HG03442 (cell line): ENCODE measurements around the gene PHETA1.
"Not testable (repeated sequence)": the region's sequence is repeated elsewhere in the genome, so short reads cannot be mapped to it uniquely, and the experiment has no call there.

Source experiments
- ATAC-seq: cut with Tn5 transposase; IDR thresholded peaks from one replicate; pipeline ENCODE4 v1.9.1; 2021; ENCODE audit warnings: mild to moderate bottlenecking, moderate library complexity; ENCODE audit not compliant: unreplicated experiment

The PHETA1 gene

DNA sequence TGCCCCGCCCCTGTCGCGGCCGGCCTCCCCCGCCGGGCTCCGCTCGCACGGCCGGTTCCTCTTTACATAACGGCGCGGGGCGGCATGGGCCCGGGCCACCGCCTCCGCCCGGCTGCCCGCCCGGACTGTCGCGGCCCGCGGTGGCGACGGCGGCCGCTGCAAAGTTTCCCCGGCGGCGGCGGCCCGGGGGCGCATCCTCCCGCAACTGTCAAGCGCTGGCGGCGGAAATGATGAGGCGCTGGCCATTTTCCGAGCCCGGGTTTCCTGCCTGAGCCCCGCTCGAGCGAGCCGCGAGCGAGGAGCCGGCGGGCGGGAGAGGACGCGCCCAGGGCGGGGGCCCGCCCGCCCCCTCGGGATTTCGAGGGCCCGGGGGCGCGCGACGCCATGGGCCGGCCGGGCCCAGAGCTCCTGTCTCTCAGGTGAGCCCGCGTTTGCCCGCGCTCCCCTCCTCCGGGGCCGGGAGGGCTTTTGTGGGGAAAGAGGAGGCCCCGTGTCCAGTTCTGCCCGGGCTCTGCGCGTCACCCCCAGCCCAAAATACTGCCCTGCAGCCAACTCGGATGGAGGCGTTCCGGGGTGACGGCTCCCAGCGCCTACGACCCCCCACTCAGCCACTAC is 37.1 kb upstream of the PHETA1 start, which contains the start of gene SH2B3:
Gene SH2B3 (plus strand): TSS at position 65 of the 615 bp plus-strand sequence. CDS start 12,223 bp downstream, outside the sequence.
- no peak for ATAC-seq

DNA sequence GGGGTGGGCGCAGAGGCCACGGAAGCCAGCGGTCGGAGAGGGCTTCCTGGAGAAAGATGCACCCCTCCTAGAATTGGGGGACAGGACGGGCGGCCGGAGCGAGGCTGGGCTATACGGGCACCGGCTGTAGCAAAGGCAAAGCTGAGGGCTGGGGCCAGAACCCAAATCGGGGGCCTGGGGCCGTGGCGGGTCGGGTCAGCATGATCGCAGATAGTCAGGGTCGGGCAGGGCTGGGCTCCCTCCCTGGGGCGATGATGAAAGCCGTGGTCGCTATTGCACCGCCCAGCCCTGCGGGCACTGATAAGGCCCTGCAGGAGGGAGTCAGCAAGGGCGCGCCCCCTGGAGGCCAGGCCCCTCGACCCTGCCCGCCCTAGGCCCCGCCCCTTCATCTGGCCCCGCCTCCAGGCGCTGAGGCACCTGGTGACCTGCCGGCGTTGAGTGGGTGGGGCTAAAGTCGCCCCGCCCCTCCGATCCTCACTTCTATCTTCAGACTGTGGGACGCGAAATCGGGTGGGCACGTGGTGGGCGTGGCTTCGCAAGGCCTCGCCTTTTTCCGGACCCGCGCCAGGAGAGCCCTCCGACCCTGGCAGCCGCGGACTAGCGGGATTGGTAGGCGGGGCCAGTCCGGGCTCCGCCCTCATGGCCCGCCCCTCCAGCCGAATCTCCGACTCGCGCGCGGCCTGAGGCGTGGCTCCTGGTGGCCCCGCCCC is 36.4 kb upstream of the PHETA1 start:
- peak; percentile 55 for ATAC-seq

DNA sequence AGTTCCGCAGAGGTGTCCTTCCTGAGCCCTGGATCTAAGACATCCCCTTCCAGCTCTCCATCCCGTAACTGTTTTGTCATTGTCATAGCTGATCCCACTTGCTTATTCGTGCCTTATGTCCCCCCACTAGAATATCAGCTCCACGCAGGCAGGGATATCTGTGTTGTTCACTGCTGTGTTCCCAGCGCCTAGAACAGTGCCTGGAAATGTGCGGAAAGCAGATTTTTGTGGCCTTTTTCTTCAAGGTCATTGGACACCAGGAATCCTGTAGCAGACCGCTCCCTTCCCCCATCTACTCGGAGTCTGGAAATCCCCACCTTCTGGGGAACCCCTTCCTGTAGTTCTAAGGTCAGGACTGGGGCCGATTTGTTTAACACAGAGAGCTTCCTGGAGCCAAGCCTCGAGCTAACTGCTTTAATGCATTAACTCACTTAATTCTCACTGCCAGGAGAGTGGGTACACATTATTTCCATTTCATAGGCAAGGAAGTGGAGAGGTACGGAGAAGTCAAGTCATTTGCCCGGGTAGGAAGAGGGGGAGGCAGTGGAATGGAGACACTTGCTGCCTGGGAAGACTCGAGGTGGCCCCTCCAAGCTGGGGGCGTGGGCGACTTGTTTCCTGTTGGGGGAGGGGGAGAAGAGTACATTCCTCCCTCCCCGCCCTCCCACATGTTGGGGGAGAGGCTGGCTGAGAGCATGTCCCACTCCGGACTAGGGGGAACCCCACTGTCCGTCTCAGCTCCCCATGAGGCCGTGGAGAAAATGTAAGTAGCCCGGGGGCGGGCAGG is 35.7 kb upstream of the PHETA1 start:
- peak; percentile 4 for ATAC-seq

DNA sequence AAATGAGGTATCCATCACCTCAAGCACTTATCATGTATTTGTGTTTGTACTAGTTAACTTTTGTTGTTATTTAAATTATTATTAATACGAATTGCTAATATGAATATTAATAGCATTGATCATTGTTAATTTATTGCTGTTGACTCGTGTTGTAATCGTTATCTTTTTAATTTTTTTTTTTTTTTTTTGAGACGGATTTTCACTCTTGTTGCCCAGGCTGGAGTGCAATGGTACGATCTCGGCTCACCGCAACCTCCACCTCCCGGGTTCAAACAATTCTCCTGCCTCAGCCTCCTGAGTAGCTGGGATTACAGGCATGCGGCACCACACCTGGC is 33.6 kb upstream of the PHETA1 start:
- ATAC-seq = not testable (repeated sequence)

DNA sequence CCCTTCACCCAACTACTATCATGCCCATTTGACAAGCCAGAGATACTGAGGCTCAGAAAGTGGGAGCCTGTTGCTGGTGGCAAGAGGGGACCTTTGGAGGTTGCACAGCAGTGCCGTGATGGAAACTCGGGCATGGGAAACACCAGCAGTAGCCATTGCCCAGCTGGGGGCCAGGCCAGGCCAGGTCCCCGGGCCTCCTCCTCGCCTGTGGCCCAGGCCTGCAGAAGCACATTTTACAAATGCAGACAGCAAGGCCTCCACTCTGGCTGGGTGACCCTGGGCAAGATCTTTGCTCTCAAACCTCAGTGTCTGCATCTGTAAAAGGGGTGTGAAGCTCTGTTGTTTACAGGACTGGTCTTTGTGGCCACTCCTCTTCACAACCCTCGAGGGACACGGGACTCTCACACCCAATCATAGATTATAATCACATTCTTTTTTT is 32.3 kb upstream of the PHETA1 start:
- no peak for ATAC-seq

DNA sequence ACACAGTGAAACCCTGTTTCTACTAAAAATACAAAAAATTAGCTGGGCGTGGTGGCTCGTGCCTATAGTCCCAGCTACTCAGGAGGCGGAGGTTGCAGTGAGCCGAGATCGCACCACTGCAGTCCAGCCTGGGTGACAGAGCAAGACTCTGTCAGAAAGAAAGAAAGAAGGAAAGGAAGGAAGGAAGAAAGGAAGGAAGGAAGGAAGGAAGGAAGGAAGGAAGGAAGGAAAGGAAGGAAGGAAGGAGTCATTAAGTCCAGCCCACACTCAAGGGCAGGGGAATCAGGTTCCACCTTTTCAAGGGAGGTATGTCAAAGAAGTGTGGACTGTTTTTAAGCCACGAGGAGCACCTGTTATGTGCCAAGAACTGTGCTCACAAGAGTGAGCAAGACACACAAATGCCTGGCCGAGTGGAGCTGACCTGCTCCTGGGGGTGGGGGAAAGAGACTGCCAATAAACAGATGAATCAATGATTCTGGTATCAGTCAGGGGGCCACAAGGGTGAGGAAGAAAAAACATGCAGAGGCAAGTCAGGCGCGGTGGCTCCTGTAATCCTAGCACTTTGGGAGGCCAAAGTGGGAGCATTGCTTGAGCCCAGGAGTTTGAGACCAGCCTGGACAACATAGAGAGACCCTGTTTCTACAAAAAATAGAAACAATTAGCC is 31.0 kb upstream of the PHETA1 start:
- ATAC-seq = not testable (repeated sequence)

DNA sequence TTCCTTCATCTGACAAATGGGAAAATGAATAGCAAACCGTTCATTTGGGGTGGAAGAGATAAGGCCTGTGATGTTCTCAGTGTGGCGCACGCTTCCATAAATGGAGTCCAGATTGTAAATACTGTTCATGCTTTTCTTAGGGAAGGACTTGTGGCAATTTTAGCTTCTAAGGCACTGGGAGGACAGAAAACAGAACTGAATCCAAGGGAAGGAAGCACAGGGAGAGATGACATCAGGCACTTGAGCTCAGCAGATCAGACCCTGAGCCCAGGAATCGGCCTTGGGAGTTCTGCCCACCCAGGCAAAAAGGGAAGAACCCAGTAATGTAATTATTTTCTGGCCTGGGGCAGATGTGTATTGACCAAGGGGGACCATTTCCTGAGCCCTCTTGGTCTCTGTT is 29.6 kb upstream of the PHETA1 start:
- ATAC-seq = no peak

DNA sequence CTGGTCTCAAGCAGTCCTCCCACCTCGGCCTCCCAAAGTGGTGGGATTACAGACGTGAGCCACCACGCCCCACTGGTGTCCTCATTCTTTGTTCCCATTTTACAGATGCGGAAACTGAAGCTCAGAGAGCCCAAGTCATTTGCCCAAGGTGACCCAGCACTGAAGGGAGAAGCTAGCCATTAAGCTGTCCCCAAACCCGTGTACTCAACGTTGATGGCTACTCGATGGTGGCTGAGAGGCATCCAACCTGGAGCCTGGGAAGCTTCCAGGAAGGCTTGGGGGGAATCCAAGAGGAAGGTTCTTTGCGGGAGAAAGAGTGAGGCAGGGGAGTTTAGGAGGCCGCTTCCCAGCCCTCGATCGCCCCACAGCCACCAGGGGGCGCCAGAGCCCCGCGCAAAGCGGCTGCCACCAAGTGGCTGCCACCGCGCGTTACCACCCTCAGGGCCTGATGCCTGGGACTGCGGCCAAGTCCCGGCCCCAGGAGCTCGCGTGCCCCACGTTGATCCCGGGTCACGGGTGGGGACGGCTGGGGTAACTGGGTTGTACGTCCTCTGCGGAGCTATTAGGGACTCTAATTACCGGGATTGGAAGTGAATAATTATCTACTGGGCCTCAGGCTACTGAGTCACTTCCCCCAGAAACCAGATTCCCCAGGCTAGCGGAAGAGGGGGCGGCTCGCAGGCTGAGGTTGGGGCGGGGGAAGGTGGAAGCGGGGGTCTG is 28.0 kb upstream of the PHETA1 start:
- ATAC-seq = peak; percentile 67

DNA sequence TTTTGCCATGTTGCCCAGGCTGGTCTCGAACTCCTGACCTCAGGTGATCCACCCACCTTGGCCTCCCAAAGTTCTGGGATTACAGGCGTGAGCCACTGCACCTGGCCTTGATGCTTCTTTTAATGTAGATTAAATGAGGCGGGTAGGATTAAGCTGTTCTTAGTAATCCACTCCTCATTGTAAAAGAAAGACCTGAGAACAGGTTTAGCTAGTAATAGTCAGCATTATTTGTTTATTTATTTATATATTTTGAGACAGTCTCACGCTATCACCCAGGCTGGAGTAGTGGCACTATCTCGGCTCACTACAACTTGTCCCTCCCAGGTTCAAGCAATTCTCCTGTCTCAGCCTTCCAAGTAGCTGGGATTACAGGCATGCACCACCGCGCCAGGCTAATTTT is 27.4 kb upstream of the PHETA1 start:
- ATAC-seq = not testable (repeated sequence)

DNA sequence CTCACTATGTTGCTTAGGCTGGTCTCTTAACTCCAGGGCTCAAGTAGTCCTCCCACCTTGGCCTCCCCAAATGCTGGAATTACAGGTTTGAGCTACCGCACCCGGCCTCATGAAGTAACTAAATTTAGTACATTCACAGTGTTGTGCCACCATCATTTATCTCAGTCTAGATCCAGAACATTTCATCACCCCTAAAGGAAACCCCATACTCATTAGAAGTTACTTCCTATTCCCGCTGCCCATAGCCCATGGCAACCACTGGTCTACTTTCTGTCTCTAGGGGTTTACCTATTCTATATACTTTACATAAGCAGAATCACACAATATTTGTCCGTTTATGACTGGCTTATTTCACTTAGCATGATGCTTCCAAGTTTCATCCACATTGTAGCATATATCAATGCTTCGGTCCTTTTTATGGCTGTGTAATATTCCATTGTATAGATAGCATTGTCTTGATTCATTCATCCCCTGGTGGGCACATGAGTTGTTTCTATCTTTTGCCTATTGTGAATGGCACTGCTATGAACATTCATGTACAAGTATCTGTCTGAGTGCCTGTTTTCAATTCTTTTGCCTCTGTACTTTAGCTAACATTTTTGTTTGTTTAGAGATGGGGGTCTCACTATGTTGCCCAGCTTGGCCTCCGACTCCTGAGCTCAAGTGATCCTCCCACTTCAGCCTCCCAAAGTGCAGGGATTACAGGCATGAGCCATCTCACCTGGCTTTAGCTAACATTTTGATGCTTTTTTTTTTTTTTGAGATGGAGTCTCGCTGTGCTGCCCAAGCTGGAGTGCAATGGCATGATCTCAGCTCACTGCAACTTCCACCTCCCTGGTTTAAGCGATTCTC is 26.7 kb upstream of the PHETA1 start:
- ATAC-seq = no peak

DNA sequence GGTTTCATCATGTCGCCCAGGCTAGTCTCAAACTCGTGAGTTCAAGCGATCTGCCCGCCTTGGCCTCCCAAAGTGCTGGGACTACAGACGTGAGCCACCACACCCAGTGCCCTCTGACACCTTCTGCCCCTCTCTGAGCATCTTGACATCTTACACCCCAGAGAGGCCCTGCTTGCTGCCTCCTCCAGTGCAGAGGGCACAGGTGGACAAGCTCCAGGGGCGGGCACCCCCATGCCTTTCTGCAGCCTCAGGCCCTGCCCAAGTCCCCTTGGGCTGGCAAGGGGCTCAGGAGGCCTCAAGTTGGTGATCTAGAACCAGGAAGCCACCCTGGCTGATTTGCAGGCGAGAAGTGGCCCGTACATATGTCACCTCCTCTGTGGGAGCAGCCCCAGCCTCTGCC is 25.6 kb upstream of the PHETA1 start:
- no peak for ATAC-seq

DNA sequence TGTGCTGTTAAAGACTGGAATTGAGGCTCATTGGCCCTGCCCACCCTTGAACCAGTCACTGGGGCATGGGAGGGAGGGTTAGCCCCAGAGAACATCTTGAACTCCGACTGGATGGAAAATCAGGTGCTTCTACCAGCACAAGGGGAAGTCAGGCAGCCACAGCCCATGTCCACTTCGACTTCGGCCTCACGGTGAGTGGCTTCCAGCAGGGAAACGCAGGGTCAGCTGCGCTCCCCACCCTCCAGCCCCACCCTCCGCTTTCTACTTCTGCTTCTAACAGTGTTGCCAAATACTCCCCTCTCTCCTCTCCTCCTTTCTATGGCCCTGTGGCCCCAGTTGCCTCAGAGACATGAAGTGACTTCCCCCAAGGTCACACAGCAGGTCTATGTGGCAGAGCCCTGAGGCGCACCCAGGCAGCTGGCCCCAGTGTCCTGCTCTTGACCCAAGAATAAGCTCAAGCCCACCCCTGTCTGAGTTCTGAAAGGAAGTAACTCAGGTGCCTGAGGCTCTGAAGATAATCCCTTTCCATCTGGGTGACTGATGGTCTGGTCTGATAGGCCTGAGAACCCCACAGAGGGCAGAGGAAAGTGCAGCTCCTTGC is 24.9 kb upstream of the PHETA1 start:
- no peak for ATAC-seq

DNA sequence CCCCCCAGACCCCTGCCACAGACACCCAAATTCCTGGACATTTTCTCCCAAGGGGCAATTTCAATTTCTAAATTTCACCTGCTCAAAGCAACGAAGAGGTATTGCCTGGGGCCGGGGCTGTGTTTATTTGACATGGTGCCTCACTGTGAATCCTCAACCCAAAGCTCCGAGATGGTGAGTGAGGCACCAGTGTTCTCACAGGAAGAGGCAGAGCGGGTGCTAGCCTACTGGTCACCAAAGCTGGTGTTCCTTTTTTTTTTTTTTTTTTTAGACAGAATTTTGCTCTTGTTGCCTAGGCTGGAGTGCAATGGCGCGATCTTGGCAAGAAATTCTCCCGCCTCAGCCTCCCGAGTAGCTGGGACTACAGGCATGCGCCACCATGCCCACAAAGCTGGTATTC is 22.0 kb upstream of the PHETA1 start:
- ATAC-seq = no peak

DNA sequence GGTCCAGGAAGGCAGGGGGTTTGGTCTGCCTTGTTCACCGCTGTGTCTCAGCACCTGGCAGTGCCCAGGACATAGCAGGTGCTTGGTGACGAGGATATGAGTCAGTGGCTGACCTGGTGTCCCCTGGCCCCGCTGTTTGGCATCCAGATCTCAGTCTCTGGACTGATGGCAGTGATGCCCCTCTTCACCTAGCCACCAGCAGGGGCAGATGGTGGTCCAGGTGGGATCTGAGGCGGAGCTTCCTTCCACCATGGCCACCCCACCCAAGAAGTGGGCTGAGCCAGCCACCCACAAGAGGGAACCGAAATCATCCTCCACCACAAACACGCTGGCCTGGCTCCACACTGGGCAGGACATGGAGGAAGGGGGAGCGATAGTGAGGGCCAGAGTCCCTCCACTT is 20.7 kb upstream of the PHETA1 start:
- no peak for ATAC-seq

DNA sequence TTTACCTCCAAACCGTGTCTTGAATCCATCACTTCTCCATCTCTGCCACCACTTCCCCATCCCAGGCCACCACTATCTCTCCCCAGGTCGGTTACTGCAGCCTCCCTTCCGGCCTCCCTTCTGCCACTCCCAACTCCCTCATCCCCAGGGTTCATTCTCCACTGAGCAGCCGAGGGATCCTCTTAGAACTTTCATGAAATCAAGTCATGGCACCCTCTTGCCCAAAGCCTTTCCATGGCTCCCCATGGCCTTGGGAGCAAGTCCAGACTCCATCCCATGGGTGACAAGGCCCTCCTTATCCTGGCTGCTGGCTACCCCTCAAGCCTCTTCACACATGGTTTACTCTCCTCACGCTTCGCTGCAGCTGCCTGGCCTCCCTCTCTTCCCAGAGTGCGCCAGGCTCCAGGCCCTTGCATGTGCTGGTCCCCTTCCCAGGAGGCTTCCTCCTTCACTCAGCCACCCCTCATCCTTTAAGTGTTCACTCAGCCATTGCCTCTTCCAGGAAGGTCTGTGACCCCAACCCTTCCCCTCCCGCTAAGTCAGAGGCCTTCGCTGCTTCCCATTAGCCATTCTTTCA is 18.9 kb upstream of the PHETA1 start:
- no peak for ATAC-seq

DNA sequence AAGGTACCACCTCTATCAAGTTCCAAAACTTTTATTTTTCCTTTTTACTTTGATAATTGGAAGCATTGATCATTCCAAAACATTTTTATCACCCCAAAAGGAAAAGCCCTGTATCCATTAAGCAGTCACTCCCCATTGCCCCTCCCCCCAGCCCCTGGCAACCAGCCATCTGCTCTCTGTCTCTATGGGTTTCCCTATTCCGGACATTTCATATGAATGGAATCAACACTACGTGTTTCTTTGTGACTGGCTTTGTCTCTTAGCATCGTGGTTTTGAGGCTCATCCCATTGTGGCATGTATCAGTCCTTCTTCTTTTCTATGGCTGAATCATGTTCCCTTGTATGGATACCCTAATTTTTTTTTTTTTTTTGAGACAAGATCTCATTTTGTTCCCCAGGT is 18.0 kb upstream of the PHETA1 start:
- ATAC-seq = no peak

DNA sequence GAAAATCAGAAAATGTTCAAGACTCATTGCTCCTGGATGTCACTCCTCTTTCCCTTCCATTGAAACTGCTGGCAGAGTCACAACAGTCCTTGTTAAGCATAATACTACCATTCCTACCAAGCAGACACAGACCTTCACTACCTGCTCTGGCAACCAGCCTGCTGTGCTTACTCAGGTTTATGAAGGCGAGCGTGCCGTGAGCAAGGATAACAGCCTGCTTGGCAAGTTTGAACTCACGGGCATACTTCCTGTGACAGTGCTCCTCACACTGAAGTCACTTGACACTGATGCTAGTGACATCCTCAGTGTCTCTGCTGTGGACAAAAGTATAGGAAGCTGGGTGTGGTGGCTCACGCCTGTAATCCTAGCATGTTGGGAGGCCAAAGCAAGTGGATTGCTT is 15.7 kb upstream of the PHETA1 start:
- ATAC-seq = no peak

DNA sequence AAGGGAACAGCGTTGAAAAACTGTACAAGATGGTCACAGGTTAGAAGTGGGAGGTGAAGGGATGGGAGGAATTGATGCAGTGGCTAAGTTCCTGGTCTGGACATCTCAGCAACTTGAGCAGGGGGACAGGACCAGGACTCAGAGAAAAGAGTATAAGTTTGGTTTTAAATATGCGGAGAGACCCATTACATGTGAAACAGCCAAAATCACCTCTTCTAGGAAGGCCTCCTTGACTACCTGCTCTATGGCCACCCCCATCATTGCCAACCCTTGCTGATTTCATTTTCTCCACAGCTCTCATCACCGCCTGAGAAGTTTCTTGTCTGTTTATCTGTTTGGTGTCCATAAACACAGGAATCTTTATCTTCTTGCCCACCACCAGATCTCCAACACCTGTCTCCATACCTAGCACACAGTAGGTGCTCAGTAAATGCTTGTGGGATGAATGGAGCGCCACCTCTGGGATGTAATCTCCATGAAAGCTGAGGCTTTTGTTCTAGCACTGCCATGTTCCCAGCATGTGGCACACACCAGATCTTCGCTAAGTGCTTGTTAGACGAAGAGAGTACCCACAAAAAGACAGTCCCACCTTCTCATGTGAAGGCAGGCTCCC is 11.2 kb upstream of the PHETA1 start:
- no peak for ATAC-seq

DNA sequence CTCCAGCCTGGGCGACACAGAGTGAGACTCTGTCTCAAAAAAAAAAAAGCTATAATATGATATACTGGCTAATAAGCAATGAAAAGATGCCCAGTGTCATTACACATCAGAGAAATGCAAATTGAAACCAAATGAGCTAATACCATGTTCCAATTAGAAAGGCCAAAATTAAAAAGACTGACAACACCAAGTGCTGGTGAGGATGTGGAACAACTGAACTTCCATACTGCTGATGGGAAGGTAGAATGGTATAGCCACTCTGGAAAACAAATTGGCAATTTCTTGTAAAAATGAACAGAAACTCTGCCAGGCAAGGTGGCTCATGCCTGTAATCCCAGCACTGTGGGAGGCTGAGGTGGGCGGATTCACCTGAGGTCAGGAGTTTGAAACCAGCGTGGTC is 8.5 kb upstream of the PHETA1 start:
- no peak for ATAC-seq
